ENCODE results near the gene CAMK2D.

Gene CAMK2D

DNA sequence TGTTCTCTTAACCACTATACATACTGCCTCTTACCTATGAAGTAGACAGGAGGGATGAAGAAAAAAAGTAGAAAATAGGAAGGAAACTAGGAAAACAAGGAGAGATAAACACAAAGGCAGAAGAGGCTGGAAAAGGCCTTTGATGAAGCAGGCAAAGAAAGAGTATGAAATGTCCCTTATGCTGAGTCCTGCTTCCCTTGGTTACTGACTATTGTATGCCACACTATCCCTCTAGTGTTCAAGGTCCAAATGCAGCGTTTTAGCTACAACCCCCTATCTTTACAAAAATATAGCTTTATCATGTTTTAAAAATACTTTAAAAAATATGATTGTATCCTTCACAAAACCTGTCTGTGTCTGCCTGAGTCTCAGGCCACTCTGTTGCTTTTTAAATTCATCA, 233.1 kb downstream of the CAMK2D start:
- TF ChIP-seq, protein P1, sequence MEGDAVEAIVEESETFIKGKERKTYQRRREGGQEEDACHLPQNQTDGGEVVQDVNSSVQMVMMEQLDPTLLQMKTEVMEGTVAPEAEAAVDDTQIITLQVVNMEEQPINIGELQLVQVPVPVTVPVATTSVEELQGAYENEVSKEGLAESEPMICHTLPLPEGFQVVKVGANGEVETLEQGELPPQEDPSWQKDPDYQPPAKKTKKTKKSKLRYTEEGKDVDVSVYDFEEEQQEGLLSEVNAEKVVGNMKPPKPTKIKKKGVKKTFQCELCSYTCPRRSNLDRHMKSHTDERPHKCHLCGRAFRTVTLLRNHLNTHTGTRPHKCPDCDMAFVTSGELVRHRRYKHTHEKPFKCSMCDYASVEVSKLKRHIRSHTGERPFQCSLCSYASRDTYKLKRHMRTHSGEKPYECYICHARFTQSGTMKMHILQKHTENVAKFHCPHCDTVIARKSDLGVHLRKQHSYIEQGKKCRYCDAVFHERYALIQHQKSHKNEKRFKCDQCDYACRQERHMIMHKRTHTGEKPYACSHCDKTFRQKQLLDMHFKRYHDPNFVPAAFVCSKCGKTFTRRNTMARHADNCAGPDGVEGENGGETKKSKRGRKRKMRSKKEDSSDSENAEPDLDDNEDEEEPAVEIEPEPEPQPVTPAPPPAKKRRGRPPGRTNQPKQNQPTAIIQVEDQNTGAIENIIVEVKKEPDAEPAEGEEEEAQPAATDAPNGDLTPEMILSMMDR (IDR thresholded peaks at IDR 0.05): no peak
- no peak overlapping the region for H3K27ac ChIP-seq
- no peaks in the 10 kb centered on the region for H3K4me1 ChIP-seq (ENCODE audit: control insufficient read depth in 1 of 2, insufficient read depth in 1 of 2, low read depth in 1 of 2, low read length in 1 of 2)
- H3K9me3 ChIP-seq: no peaks in the 10 kb centered on the region
- H3K36me3 ChIP-seq: no peaks in the 10 kb centered on the region
- no peaks in the 10 kb centered on the region for H3K27me3 ChIP-seq
- no peak overlapping the region for H3K4me3 ChIP-seq (ENCODE audit: low read depth in 1 of 2, low read length in 1 of 2)

GRCh38 chr4:113525521-113525920, 236.0 kb downstream of the CAMK2D start:
- no peak overlapping the region for H3K27ac ChIP-seq
- no peaks in the 10 kb centered on the region for H3K4me1 ChIP-seq (ENCODE audit: control insufficient read depth in 1 of 2, insufficient read depth in 1 of 2, low read depth in 1 of 2, low read length in 1 of 2)
- no peaks in the 10 kb centered on the region for H3K27me3 ChIP-seq
- no peak overlapping the region for H3K4me3 ChIP-seq (ENCODE audit: low read depth in 1 of 2, low read length in 1 of 2)
- H3K9me3 ChIP-seq: no peaks in the 10 kb centered on the region
- H3K36me3 ChIP-seq: no peaks in the 10 kb centered on the region
- TF ChIP-seq, protein P1 (IDR thresholded peaks at IDR 0.05): no peak

DNA sequence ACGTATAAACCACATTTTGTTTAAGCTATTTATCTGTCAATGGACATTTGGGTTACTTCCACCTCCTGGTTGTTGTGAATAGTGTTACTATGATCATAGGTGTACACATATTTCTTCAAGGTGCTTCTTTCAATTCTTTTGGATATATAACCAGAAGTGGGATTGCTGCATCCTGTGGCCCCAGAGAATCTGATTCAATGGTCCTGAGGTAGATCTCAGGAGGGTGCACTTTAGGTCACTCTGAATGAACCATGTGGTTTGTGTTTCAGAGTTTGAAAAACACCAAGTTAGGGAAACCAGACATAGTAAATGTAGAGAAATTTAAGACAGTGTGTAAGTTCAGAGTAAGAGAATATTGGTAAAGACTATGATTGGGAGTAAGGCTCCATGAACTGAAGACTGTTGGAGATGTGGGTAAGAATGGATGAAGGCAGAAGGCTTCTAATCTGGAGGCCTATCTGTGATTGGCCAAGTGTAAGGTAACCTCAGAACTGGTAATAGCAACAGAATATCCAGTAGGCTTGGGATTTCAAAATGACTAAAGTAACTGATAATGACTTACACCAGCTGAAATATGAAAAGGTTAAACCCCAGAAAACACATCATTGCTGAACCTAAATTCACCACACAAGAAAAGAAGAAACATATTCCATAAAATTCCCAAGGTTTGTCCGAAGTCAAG, 236.9 kb downstream of the CAMK2D start:
- H3K9me3 ChIP-seq: no peaks in the 10 kb centered on the region
- H3K4me3 ChIP-seq (ENCODE audit: low read depth in 1 of 2, low read length in 1 of 2): no peak overlapping the region
- no peaks in the 10 kb centered on the region for H3K27me3 ChIP-seq
- TF ChIP-seq, protein P1 (IDR thresholded peaks at IDR 0.05): no peak
- no peaks in the 10 kb centered on the region for H3K4me1 ChIP-seq (ENCODE audit: control insufficient read depth in 1 of 2, insufficient read depth in 1 of 2, low read depth in 1 of 2, low read length in 1 of 2)
- H3K27ac ChIP-seq: no peak overlapping the region
- no peaks in the 10 kb centered on the region for H3K36me3 ChIP-seq

GRCh38 chr4:113524096-113524495, 237.4 kb downstream of the CAMK2D start:
- Histone ChIP-seq H3K27me3 (no peaks in the 10 kb centered on the region), H3K27ac (no peak overlapping the region), H3K4me1 (ENCODE audit: control insufficient read depth in 1 of 2, insufficient read depth in 1 of 2, low read depth in 1 of 2, low read length in 1 of 2) (no peaks in the 10 kb centered on the region), H3K4me3 (ENCODE audit: low read depth in 1 of 2, low read length in 1 of 2) (no peak overlapping the region), H3K36me3 (no peaks in the 10 kb centered on the region), H3K9me3 (no peaks in the 10 kb centered on the region)
- TF ChIP-seq, protein P1 (IDR thresholded peaks at IDR 0.05): no peak

DNA sequence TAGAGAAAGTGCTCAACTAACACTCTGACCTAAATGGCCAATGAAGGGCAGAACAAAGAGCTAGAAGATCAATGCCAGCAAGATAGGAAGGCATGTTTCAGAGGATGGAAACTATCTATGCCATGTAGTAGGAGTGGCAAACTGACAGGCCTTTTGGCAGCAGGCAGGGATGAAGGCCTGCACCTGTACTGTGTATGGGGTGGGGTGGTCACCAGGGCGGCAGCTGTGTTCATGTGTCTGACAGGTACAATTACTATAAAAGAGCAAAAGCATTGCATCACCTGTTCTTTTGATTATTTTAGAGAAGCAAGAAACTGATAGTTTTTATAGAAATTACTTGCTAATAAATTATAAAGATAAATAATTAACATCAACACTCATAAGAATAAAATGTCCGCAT, 239.1 kb downstream of the CAMK2D start:
- no peaks in the 10 kb centered on the region for H3K36me3 ChIP-seq

More for the DNA sequence above, 239.1 kb downstream of the CAMK2D start:
- no peak overlapping the region for H3K4me3 ChIP-seq (ENCODE audit: low read depth in 1 of 2, low read length in 1 of 2)
- TF ChIP-seq, protein P1 (IDR thresholded peaks at IDR 0.05): no peak
- no peaks in the 10 kb centered on the region for H3K9me3 ChIP-seq
- H3K4me1 ChIP-seq (ENCODE audit: control insufficient read depth in 1 of 2, insufficient read depth in 1 of 2, low read depth in 1 of 2, low read length in 1 of 2): no peaks in the 10 kb centered on the region
- H3K27ac ChIP-seq: no peak overlapping the region
- H3K27me3 ChIP-seq: no peaks in the 10 kb centered on the region
